Endothelial cell of umbilical vein (primary cell): Measurements from ENCODE around the gene CPNE2. TPM values are rescaled to one million over a fixed set of nuclear protein-coding genes. Genes with fewer than 3 reads are reported as not detected.

Experiments
- BruUV-seq: library from RNA; stranded (reverse); fragments of 400-500 nt; replicated peaks from 2 replicates; lab custom pipeline; 2021; lab: Mats Ljungman, UMichigan
- CTCF ChIA-PET: fragments of 300-600, 350-600 bp; sonication (Branson Sonifier 250); formaldehyde crosslinking; loops from one replicate; lab custom pipeline; 2021; ENCODE audit warnings: antibody characterized with exemption, inconsistent platforms; lab: Charles Lee
- POLR2A ChIA-PET: fragments of 300-600, 350-600 bp; sonication (Branson Sonifier 250); formaldehyde crosslinking; loops from one replicate; lab custom pipeline; 2021; ENCODE audit warnings: antibody characterized with exemption, inconsistent platforms; lab: Charles Lee
- DNase-seq: peaks from one replicate; pipeline ENCODE4 v3.0.0-alpha.2; 2011; ENCODE audit warnings: low read depth, low spot score
- FAIRE-seq: peaks from 2 replicates; lab custom pipeline; 2011; peaks lifted over from hg19 to GRCh38; lab: Jason Lieb, UNC
- H2AFZ ChIP-seq: 2 replicates; pipeline ENCODE4 v1.6.0; 2012; ENCODE audit warnings: low read depth, low read length, control low read depth, inconsistent platforms
- H3K27ac ChIP-seq: 2 replicates; pipeline ENCODE4 v1.5.1; 2011; ENCODE audit warnings: low read depth, mild to moderate bottlenecking, control low read depth, low read length, moderate library complexity; ENCODE audit not compliant: insufficient read depth
- H3K27me3 ChIP-seq, 2 experiments: 2 replicates each; pipeline versions ENCODE4 v1.6.0 to v1.6.1; 2011; ENCODE audit warnings: low read length in 2 of 2, mixed read lengths in 1 of 2; ENCODE audit not compliant: control insufficient read depth in 2 of 2, insufficient read depth in 2 of 2
- H3K36me3 ChIP-seq, 2 experiments: 2 replicates in 1 of 2; 3 replicates in 1 of 2; pipeline ENCODE4 v1.5.1; 2011; ENCODE audit warnings: low read length in 2 of 2, mild to moderate bottlenecking in 1 of 2, moderate library complexity in 1 of 2; ENCODE audit not compliant: control insufficient read depth in 2 of 2, insufficient read depth in 2 of 2; ENCODE audit errors: extremely low read depth in 1 of 2
- H3K4me1 ChIP-seq: 3 replicates; pipeline ENCODE4 v1.5.1; 2011; ENCODE audit warnings: mild to moderate bottlenecking, low read length; ENCODE audit not compliant: control insufficient read depth, insufficient read depth; ENCODE audit errors: extremely low read depth
- H3K4me2 ChIP-seq: 2 replicates; pipeline ENCODE4 v1.6.1; 2011; ENCODE audit warnings: low read length, control low read depth, mixed read lengths; ENCODE audit not compliant: insufficient read depth
- H3K4me3 ChIP-seq, 3 experiments: fragments of 200-600 bp in 1 of 3; sonication (generic), shearing (Covaris generic) in 1 of 3; replicated peaks in 1 of 3; 2 replicates each; pipeline ENCODE4 v1.5.1; 2011 to 2016; ENCODE audit warnings: control low read depth in 3 of 3, low read length in 3 of 3, mild to moderate bottlenecking in 2 of 3, inconsistent platforms in 1 of 3, low read depth in 1 of 3, moderate library complexity in 1 of 3; ENCODE audit not compliant: insufficient read depth in 1 of 3
- H3K79me2 ChIP-seq: 2 replicates; pipeline ENCODE4 v1.6.0; 2012; ENCODE audit warnings: low read length, inconsistent platforms; ENCODE audit not compliant: control insufficient read depth, insufficient read depth
- H3K9ac ChIP-seq: replicated peaks from 2 replicates; pipeline ENCODE3; 2011; ENCODE audit warnings: low read length, control low read depth; ENCODE audit not compliant: insufficient read depth; ENCODE audit errors: extremely low read depth
- H3K9me1 ChIP-seq: replicated peaks from 3 replicates; pipeline ENCODE4 v1.6.0; 2011; ENCODE audit warnings: mild to moderate bottlenecking, low read length; ENCODE audit not compliant: control insufficient read depth, insufficient read depth; ENCODE audit errors: extremely low read depth
- H3K9me3 ChIP-seq: replicated peaks from 2 replicates; pipeline ENCODE4 v1.5.1; 2012; ENCODE audit warnings: low read length, inconsistent platforms; ENCODE audit not compliant: control insufficient read depth, insufficient read depth
- H4K20me1 ChIP-seq: replicated peaks from 2 replicates; pipeline ENCODE3; 2011; ENCODE audit warnings: mild to moderate bottlenecking, low read length; ENCODE audit not compliant: control insufficient read depth, insufficient read depth; ENCODE audit errors: extremely low read depth
- CTCF ChIP-seq, 2 donors: IDR thresholded peaks; 1 replicate in 1 of 2; 2 replicates in 1 of 2; pipeline ENCODE4 v1.5.1; 2011; ENCODE audit warnings: low read length in 2 of 2, mild to moderate bottlenecking in 2 of 2, moderate library complexity in 2 of 2, control low read depth in 1 of 2, inconsistent platforms in 1 of 2, low read depth in 1 of 2; ENCODE audit not compliant: insufficient read depth in 1 of 2; ENCODE audit errors: extremely low read depth in 1 of 2
- EZH2 ChIP-seq: IDR thresholded peaks from 2 replicates; pipeline ENCODE4 v1.6.1; 2012; ENCODE audit warnings: borderline replicate concordance, low read depth, mild to moderate bottlenecking, moderate library complexity, low read length, inconsistent platforms; ENCODE audit not compliant: severe bottlenecking
- FOS ChIP-seq: IDR thresholded peaks from 2 replicates; pipeline ENCODE4 v1.6.1; 2011; ENCODE audit warnings: mild to moderate bottlenecking, low read length, moderate library complexity, borderline replicate concordance; ENCODE audit not compliant: insufficient read depth
- GATA2 ChIP-seq: IDR thresholded peaks from 2 replicates; pipeline ENCODE4 v1.7.0; 2011; ENCODE audit warnings: low read depth, mild to moderate bottlenecking, moderate library complexity, mixed read lengths, low read length; ENCODE audit not compliant: insufficient read length, insufficient read depth
- JUN ChIP-seq: IDR thresholded peaks from 2 replicates; pipeline ENCODE4 v1.6.1; 2011; ENCODE audit warnings: borderline replicate concordance, low read depth; ENCODE audit not compliant: insufficient read length, insufficient read depth
- MAX ChIP-seq: IDR thresholded peaks from 2 replicates; pipeline ENCODE4 v1.6.1; 2011; ENCODE audit not compliant: insufficient read depth, insufficient read length
- MYC ChIP-seq: IDR thresholded peaks from one replicate; pipeline ENCODE4 v1.6.1; 2011; ENCODE audit warnings: mild to moderate bottlenecking, low read depth, low read length
- POLR2A ChIP-seq: IDR thresholded peaks from 2 replicates; pipeline ENCODE4 v1.6.1; 2012; ENCODE audit warnings: low read depth, mild to moderate bottlenecking, control low read depth, low read length
- POLR2AphosphoS5 ChIP-seq: IDR thresholded peaks from 2 replicates; pipeline ENCODE4 v1.6.1; 2012; ENCODE audit warnings: low read depth, mild to moderate bottlenecking, control low read depth, low read length, moderate library complexity; ENCODE audit not compliant: insufficient read depth
- dilution Hi-C: fragments of 300-500 bp; cut with MboI; formaldehyde crosslinking; loops from one replicate; pipeline ENCODE4 v1.15.0; 2019; ENCODE audit warnings: low sequenced_read_pairs; ENCODE audit not compliant: extremely low pct_ligation_motif_present
- intact Hi-C: fragments of 100-400 bp; cut with micrococcal nuclease; formaldehyde crosslinking; loops from one replicate; pipeline ENCODE4 v1.10.0; 2022
- polyA plus RNA-seq, 4 experiments: library from polyadenylated mRNA; depleted of rRNA in 3 of 4; stranded (reverse) in 3 of 4; unstranded in 1 of 4; fragments of >200 nt; gene quantifications; 2 replicates each; pipeline versions ENCODE4 v1.2.1 to v1.2.3, GENCODE V29; 2011 to 2012; ENCODE audit warnings: missing spikeins in 1 of 4
- total RNA-seq: library from RNA; stranded (reverse); gene quantifications from 2 replicates; pipeline ENCODE4 v1.2.3, GENCODE V29; 2021

CPNE2 gene
- total and polyA plus RNA-seq, 2 donors (not counting 3 experiments of a cell fraction or from before 2014, with no cell fraction given) = 91.9 to 187 TPM

GRCh38 chr16:57043248-57043647 lies 49.1 kb upstream of the CPNE2 start:
- H3K27ac ChIP-seq = no peak overlapping the region
- no peak overlapping the region for H3K4me3 ChIP-seq
- H2AFZ ChIP-seq = no peak overlapping the region
- TF ChIP-seq MAX (no peak), POLR2AphosphoS5 (no peak), POLR2A (no peak), GATA2 (no peak), MYC (no peak), FOS (no peak), JUN (no peak), CTCF (IDR thresholded peaks at IDR 0.05; ENCODE audit: extremely low read depth in 1 of 2, insufficient read depth in 1 of 2, low read depth in 1 of 2, low read length in 2 of 2) (no peak), EZH2 (no peak)
- no peaks in the 10 kb centered on the region for H3K79me2 ChIP-seq
- ChIA-PET CTCF (no interaction called here), POLR2A (no interaction called here)
- no peak for DNase-seq
- H3K4me1 ChIP-seq = peaks cover 5% of the 10 kb centered on the region
- intact Hi-C loops (no loop called here), dilution Hi-C loops (no loop called here)
- no peaks in the 10 kb centered on the region for H3K36me3 ChIP-seq
- no peak for FAIRE-seq
- H3K4me2 ChIP-seq = no peak overlapping the region
- no peak overlapping the region for H3K9ac ChIP-seq
- H3K27me3 ChIP-seq = no peaks in the 10 kb centered on the region
- no TSS peak for BruUV-seq
- no peaks in the 10 kb centered on the region for H3K9me1 ChIP-seq
- H3K9me3 ChIP-seq = no peaks in the 10 kb centered on the region
- no peaks in the 10 kb centered on the region for H4K20me1 ChIP-seq
